ENCODE measurements around the gene LANCL2. TPM values are rescaled to one million over a fixed set of nuclear protein-coding genes. Genes with fewer than 3 reads are reported as not detected.

Gene LANCL2
- total and polyA plus RNA-seq, 9 of the 15 experiments (the other 6 are each of a cell fraction or from before 2014, with no cell fraction given), result 5.3 to 18.5 (median 13.5) TPM

DNA sequence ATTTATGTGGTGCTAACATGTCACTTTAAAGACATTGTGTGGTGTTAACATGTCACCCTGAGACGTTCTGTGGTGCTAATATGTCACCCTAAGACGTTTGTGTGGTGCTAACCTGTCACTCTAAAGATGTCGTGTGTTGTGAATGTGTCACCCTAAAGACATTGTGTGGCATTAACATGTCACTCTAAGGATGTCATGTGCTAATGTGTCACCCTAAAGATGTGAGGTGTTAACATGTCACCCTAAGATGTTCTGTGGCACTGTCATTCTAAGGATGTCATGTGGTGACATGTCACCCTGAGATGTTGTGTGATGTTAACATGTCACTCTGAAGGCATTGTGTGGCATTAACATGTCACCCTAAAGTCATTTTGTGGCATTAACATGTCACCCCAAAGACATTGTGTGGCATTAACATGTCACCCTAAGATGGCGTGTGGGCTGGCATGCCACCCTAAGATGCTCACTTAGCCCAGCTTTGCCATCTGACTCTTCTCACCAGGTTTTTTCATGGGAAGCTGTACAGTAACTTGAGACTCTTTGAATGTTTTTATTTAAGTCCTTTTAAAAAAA is 45.6 kb downstream of the LANCL2 start:
- Histone ChIP-seq H3K4me1 (replicated peaks in 1 of 2; ENCODE audit: control insufficient read depth in 2 of 2, insufficient read depth in 2 of 2, low read length in 2 of 2) (peaks cover 0 to 10% of the 10 kb centered on the region in 2 experiments; a peak in 2 of 5 replicates), H3K27ac (ENCODE audit: extremely low read depth, low read depth, low read length) (no peak overlapping the region), H3K36me3 (ENCODE audit: control insufficient read depth, insufficient read depth, low read length) (peaks cover 5% of the 10 kb centered on the region; the same call in 1 of the 3 replicates), H3K9ac (ENCODE audit: insufficient read depth in 1 of 2, low read depth in 2 of 2, low read length in 2 of 2) (no peak overlapping the region), H3K9me1 (ENCODE audit: control insufficient read depth, insufficient read depth, low read length) (no peaks in the 10 kb centered on the region), H3K4me3 (no peak overlapping the region), H3K9me3 (replicated peaks; ENCODE audit: control insufficient read depth, insufficient read depth, low read depth, low read length) (no peaks in the 10 kb centered on the region), H4K20me1 (replicated peaks; ENCODE audit: control insufficient read depth, insufficient read depth, low read length) (no peaks in the 10 kb centered on the region), H2AFZ (ENCODE audit: low read depth, low read length) (no peak overlapping the region), H3K27me3 (ENCODE audit: control insufficient read depth in 2 of 2, insufficient read depth in 2 of 2, low read length in 2 of 2) (no peaks in the 10 kb centered on the region), H3K4me2 (ENCODE audit: insufficient read depth, low read length) (no peak overlapping the region), H3K79me2 (ENCODE audit: control insufficient read depth, insufficient read depth, low read length) (no peaks in the 10 kb centered on the region)
- intact Hi-C loops (cut with micrococcal nuclease) (loop anchor here (10.0 kb wide), 1 partner anchor 636 kb away; no protein-coding TSS in a partner anchor), in situ Hi-C loops (cut with MboI) (no loop called here)
- WGBS (ENCODE audit: insufficient coverage, low coverage, missing lambda C conversion rate), result 79% methylated on average over 4 of the region's 4 CpGs
- ATAC-seq (no peak), DNase-seq (ENCODE audit: extremely low read depth in 1 of 4, low spot score in 3 of 4) (no peak), FAIRE-seq (no peak)
- ChIA-PET POLR2A (interaction anchor here (0.6 kb wide), 1 partner anchor 659 kb away, joined by 3 read pairs; no protein-coding TSS in a partner anchor), CTCF (ENCODE audit: low intra/inter-chr PET ratio) (interaction anchor here (1.4 kb wide), 1 partner anchor 129 kb away, joined by 4 read pairs; no protein-coding TSS in a partner anchor)
- no TSS peak for BruUV-seq (replicated peaks)
- TF ChIP-seq ETV6 (IDR thresholded peaks at IDR 0.05; ENCODE audit: borderline replicate concordance in 1 of 2, low read depth in 2 of 2, low read length in 1 of 2) (no peak), ETV6 (CRISPR knock-in tag; IDR thresholded peaks at IDR 0.05; ENCODE audit: borderline replicate concordance) (no peak), ZNF79 (CRISPR knock-in tag; IDR thresholded peaks at IDR 0.05; ENCODE audit: low read depth) (no peak), CSDE1 (IDR thresholded peaks at IDR 0.05) (no peak), FIP1L1 (IDR thresholded peaks at IDR 0.05; ENCODE audit: low read depth, low read length, poor library complexity, severe bottlenecking) (no peak), KDM2B (CRISPR knock-in tag; IDR thresholded peaks at IDR 0.05) (no peak), TAL1 (IDR thresholded peaks at IDR 0.05) (no peak), TFAM (CRISPR knock-in tag; conservative IDR thresholded peaks at IDR 0.05) (no peak), ZFX (CRISPR knock-in tag; IDR thresholded peaks at IDR 0.05) (no peak), GABPB2 (CRISPR knock-in tag; conservative IDR thresholded peaks at IDR 0.05) (no peak), SAFB2 (IDR thresholded peaks at IDR 0.05; ENCODE audit: borderline replicate concordance, low read depth, low read length, severe bottlenecking) (no peak)
- TF ChIP-seq, protein P1, sequence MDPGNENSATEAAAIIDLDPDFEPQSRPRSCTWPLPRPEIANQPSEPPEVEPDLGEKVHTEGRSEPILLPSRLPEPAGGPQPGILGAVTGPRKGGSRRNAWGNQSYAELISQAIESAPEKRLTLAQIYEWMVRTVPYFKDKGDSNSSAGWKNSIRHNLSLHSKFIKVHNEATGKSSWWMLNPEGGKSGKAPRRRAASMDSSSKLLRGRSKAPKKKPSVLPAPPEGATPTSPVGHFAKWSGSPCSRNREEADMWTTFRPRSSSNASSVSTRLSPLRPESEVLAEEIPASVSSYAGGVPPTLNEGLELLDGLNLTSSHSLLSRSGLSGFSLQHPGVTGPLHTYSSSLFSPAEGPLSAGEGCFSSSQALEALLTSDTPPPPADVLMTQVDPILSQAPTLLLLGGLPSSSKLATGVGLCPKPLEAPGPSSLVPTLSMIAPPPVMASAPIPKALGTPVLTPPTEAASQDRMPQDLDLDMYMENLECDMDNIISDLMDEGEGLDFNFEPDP (CRISPR knock-in tag; IDR thresholded peaks at IDR 0.05), result no peak
